Lower leg skin (tissue), 3 donors: Measurements from ENCODE around the gene EHBP1.

Experiments used
- POLR2A ChIP-seq, 2 donors: fragments of 450-650 bp; IDR thresholded peaks; one replicate each; pipeline ENCODE4 v1.6.1; 2016 to 2017; ENCODE audit warnings: antibody characterized with exemption in 2 of 2, mild to moderate bottlenecking in 1 of 2, moderate library complexity in 1 of 2
- TF ChIP-seq, protein P1 (sequence below), 3 donors: fragments of 450-650 bp; IDR thresholded peaks; one replicate each; pipeline ENCODE4 v1.5.1; 2016; ENCODE audit warnings: antibody characterized with exemption in 3 of 3, mild to moderate bottlenecking in 3 of 3, moderate library complexity in 2 of 3

- TF ChIP-seq, protein P1, sequence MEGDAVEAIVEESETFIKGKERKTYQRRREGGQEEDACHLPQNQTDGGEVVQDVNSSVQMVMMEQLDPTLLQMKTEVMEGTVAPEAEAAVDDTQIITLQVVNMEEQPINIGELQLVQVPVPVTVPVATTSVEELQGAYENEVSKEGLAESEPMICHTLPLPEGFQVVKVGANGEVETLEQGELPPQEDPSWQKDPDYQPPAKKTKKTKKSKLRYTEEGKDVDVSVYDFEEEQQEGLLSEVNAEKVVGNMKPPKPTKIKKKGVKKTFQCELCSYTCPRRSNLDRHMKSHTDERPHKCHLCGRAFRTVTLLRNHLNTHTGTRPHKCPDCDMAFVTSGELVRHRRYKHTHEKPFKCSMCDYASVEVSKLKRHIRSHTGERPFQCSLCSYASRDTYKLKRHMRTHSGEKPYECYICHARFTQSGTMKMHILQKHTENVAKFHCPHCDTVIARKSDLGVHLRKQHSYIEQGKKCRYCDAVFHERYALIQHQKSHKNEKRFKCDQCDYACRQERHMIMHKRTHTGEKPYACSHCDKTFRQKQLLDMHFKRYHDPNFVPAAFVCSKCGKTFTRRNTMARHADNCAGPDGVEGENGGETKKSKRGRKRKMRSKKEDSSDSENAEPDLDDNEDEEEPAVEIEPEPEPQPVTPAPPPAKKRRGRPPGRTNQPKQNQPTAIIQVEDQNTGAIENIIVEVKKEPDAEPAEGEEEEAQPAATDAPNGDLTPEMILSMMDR (IDR thresholded peaks at IDR 0.05), result no peak
- no peak for TF ChIP-seq POLR2A (IDR thresholded peaks at IDR 0.05)
Observed at GRCh38 chr2:62658891-62659290, 46.6 kb upstream of the EHBP1 start.
